HG02885 (cell line): ENCODE results near the gene GATAD1.
"Not testable (repeated sequence)": the region's sequence is repeated elsewhere in the genome, so short reads cannot be mapped to it uniquely, and the experiment has no call there.

Source experiments
- ATAC-seq: cut with Tn5 transposase; IDR thresholded peaks from one replicate; pipeline ENCODE4 v1.9.1; 2021; ENCODE audit warnings: mild to moderate bottlenecking; ENCODE audit not compliant: unreplicated experiment, poor library complexity

GATAD1 gene, protein sequence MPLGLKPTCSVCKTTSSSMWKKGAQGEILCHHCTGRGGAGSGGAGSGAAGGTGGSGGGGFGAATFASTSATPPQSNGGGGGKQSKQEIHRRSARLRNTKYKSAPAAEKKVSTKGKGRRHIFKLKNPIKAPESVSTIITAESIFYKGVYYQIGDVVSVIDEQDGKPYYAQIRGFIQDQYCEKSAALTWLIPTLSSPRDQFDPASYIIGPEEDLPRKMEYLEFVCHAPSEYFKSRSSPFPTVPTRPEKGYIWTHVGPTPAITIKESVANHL

DNA sequence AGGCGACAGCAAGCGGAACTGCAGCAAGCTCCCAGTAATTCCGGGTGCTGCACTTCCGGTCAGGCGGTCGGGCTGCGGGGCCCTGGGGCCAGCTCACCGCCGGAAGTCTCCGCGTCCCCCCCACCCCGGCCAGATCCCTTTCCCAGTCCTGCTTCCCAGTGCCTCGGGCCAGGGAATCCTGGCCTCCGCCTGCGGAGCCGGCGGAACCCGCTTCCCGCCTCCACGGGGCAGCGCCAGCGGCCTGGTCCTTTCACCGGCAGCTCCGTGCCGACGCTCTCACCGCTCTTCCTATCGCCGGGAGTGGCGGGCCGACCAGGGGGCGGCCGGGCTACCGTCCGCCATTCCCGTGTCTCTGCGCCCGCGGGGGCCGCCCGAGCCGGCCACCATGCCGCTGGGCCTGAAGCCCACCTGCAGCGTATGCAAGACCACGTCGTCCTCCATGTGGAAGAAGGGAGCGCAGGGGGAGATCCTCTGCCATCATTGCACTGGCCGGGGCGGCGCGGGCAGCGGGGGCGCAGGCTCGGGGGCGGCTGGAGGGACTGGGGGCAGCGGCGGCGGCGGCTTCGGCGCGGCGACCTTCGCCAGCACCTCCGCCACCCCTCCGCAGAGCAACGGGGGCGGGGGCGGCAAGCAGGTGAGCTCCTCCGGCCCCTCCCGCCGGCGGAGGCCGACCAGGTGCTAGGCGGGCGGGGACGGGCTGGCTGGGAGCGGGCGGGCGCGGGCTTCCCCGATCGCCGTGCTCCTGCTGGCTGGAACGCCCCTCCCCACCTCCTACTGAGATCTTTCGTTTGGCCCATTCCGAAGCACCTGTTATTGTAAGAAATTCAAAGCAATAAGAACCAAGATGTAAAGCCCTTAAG is at the start of gene GATAD1:
Gene GATAD1, plus strand, starts transcription at position 138 of the 860 bp plus-strand sequence. Its CDS starts 248 bp downstream, at position 386.
- peak; percentile 90 for ATAC-seq

DNA sequence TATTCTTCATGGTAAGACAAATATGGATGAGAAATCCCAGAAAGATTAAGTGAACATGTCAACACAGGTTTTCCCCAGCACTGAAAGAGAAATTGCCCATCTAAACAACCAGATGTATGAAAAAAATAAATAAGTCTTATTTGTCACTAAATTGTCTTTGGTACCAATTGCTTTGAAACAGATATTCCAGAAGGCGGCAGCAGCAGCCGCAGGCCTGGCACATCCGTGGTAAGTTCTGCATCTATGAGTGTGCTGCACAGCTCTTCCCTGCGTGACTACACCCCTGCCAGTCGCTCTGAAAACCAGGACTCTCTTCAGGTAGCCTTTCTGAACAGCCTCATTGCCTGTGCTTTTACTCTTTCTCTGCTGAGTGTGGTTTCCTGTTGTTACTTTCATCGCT is 49.7 kb upstream of the GATAD1 start:
- no peak for ATAC-seq

DNA sequence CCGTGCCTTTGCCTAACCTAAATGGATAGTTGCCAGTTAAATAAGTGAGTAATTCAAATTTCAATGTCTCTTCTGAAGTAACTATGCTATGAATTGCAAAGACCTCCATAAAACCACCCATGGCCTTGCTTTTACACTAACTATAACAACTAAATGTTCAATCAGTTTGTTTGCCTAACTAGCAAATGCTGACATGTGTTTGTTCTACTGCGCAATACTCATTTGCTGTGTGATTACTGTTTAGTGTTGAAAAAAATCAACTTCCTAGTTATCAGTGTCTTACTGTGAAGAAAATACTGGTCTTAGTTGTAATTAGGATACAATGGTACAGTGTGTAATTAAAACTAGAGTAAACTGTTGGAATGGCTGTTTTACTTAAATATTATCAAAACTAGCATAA is 47.3 kb upstream of the GATAD1 start:
- ATAC-seq: no peak

DNA sequence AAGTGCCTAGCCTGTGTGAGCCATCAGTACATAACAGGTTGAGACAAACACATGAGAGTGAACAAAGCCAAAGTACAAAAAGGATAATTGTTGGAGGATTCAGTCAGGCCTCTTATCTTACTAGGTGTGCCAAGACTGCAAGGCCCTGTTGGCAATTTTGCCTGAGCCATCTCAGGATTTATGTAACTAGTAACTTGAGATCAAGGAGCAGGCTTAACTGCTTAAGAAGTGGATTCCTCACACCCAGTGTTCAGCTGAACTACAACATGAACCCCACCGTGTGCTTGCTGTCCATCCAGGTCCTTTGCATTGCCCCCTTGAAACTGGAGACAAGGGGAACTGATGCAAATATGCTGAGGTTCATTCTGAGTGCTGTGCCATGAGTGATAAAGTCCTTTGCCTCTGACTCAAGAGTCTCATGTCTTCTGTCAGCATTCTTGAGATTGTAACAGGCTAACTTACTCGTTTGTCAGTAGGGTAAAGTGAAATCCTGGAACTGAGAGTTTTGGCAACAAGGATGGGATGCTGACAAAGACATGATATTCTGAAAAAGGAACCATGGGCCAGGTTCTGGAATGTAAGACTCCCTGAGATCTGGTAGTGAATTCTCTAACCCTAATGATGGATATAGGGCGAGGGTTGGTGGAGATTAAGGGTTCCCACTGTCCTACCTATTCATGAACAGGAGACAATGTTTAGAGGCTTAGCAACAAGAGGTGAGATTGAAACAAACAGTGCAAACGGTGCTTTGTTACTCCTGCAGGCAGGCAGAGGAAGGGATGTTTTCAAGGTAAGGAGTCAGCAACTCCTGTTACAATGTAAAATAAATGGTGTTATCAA is 44.1 kb upstream of the GATAD1 start:
- ATAC-seq: no peak

DNA sequence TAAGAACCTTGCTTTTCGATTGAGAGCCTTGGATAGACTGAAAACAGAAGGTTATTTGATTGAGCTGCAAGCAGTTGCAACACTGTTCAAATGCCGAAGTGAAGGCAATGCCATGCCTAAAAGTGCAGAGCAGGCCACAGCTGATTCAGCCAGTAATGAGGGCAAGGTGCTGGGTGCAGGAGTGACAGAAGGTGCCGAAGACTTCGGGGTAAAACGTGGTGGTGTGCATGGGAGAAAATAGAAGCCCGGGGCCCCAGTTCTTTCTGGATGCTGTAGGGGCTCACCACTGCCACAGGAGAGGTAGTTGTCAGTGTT is 43.6 kb upstream of the GATAD1 start:
- ATAC-seq: no peak

DNA sequence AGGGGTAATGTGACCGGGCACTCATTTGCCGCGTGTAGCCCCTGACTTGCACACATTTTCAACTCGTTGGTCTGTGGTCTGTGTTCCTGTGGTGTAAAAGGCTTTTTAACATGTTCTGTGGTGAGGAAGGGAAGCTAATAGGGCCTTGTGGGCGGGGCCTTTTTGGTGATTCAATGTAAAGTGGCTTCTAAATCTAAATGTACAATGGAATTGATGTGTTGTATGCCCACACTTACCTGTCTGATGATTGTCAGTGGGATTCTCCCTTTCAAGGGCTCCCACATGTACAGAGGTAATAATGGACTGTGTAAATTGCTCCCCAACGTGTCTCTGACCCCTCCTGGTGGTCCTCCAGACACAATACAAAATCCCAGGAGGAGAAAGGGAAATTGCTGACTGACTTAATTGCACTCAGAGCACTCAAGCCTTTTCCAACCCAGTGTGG is 43.1 kb upstream of the GATAD1 start:
- ATAC-seq: no peak

DNA sequence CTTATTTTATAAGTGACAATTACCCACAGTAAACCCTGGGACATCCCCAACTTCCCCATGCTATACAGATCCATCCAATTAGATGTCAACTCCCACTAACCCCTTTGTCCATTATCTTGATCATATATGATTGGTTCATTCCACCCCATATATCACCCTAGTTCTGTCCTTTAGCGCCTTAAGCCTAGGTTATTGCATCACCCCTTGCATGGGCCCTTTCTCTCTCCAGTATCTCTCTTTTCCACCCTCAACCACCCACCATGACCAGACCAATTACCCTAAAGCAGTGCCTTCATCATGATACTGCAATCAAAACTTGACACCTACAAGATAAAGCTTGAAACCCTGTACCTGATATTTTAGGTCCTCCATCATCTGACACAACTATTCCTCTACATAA is 37.9 kb upstream of the GATAD1 start:
- no peak for ATAC-seq

DNA sequence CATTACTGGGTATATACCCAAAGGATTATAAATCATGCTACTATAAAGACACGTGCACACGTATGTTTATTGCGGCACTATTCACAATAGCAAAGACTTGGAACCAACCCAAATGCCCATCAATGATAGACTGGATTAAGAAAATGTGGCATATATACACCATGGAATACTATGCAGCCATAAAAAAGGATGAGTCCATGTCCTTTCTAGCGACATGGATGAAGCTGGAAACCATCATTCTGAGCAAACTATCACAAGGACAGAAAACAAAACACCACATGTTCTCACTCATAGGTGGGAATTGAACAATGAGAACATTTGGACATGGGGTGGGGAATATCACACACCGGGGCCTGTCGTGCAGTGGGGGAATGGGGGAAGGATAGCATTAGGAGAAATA is 37.1 kb upstream of the GATAD1 start:
- not testable (repeated sequence) for ATAC-seq

DNA sequence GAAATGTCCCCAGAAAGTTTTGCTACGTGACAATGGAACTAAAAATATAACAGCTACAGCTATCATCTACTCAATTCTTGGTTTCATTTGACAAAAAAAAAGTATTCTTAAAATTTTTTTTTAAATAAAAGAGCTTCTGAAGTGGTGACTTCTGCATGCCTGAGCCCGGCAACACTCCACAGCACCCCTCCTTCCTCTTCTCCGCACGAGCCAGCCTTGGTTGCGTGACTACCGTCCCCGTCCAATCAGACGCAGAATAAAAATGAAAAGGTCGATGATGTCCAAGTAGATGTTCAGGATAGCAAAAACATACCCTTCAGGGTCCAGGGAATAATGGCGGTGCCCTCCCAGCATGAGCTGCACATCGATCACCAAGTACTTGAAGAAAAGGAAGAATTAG is 34.5 kb upstream of the GATAD1 start:
- no peak for ATAC-seq

DNA sequence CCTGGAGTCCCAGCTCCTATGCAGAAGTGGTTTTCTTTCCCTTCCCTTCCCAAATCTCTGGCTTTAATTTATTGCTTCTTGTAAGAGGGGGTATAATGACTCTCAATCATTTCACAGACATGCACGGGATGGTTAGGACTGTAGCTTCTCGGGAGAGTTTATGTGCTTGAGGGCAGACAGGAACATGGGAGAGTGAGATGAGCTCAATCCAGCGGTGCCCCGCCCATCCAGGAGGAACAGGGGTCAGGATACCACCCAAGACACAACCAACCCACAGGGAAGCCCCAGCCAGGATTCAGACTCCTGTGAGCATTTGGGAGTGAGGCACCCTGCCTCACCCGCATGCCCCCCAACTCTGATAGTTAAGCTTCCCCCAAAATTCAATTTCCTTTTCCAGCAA is 33.7 kb upstream of the GATAD1 start:
- ATAC-seq: no peak

DNA sequence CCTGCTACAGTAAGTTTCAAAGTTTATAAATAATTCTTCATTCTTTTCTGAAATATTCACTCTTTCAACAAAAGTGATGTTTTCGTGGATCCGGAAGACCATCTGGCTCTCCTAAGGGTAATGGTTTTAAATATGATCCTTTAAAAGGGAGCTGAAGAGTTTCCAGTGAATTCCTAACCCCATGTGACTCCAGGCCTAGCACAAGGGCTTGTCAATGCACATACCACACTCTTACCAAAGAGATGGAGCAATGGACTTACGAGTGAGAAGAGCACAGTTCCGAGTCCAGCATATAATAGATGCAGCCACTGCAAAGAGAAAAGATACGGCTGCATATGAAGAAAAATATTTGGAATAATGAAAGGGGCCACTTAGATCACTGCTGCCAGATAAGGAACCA is 32.1 kb upstream of the GATAD1 start:
- no peak for ATAC-seq

DNA sequence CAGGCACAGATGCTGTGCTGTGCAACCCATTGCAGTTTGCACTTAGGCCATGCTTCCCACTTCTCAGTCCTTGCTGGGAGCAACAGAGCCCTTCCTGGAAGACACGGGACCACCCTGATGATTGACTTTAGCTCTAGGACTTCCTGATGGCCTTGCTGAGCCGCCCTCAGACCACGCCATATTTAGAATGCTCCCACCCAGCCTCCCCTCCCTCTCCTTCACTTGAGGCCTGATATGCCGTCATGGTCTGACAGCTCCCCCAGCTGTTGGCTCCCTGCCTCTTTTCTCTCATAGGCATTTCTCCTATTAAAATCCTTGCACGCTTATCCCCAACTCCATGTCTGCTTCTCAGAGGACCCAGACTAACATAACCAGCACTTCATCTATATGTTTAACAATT is 29.4 kb upstream of the GATAD1 start:
- no peak for ATAC-seq

DNA sequence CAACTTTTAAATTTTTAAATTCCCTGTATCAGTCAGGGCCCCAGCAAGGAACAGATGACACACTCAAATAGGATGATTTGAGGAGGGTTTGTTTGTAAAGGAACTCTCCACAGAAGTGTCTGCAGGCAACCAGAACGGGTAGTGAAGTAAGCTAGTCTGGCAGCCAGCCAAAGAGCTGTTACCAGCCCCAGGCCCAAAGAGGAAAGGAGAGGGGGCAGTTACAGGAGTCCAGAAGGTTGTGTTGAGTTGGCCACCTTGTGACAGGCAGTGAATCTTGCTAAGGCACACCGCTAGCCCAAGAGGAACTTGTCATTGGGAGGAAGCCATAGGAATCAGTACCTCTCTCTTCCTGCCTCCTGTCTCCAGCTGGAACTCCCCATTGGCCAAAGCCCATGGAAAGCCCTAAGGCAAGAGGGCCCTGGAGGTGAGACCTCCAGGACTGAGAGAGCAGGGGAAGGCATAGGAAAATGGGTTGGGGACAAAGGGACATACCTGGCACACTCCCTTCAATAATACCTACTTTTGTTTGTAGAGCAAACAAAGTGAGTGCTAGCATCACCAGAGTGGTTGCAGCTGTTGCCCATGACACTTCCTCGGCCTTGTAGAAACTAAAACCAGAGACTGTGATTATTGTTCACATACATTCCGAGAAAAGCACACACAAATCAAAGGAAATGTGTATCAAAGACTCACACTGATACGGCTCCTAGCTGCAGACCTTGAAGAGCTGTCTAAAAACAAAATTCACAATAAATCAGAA is 25.4 kb upstream of the GATAD1 start:
- ATAC-seq: no peak

DNA sequence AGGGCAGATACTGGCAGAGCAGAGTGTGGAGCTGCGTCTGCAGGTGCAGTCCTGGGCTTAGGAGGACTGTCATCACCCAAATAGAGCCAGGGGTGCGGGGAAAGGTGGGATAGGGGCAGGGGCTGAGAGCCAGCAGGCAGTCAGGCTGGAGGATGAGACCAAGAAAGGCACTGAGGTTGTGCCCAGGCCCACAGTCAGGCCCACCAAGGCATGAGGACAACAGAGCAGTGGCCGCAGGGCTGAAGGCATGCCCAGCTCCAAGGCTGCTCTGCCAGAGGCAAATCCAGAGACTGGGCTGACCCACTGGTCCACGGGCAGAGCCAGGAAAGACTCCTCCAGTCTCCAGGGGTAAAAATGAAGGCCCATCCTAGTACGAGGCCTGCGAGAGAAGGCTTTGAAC is 24.4 kb upstream of the GATAD1 start:
- no peak for ATAC-seq

DNA sequence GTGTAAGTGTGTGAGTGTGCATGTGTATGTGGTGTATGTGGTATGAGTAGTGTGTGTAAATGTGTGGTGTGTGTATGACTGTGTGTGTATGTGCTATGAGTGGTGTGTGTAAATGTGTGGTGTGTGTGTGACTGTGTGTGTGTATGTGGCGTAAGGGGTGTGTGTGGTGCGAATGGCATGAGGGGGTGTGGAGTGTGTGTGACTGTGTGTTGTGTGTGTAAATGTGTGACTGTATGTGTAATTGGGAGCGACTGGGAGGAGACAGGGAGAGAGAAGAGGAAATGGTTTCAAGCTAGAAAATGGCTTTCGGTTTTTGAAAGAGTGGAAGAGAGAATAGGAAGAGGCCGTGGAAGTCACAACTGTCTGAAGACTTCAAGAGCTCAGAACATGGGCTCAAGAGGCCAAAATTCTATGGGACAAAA is 23.6 kb upstream of the GATAD1 start:
- no peak for ATAC-seq

DNA sequence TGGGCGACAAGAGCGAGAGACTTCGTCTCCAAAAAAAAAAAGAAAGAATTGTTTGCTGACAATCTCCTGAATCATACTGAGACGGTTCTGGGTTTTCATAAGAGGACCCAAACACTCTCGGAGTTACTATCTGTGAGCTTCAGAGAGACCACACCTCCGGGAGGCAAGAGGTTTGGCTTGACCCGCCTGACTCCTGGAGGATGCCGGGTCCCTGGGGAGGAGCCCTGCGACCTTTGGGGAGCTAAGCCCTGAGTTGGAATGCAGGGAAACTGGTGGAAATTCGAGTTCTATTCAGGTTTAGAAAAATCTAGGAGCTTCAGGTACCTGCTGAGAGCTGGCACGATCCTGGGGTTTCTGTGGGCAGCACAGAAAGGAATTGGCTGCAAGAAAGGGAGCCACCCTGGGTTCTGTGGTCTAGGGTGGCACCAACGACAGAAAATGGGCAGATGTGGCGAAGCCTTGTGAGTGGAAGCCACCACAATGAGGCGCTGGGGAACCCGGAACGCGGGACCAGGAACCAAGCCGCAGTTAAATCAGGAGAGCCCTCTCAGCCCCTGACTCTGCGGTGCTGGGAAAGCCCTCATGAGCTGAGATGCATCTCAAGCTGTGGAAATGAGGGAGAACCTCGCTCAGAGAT is 21.9 kb upstream of the GATAD1 start:
- no peak for ATAC-seq

DNA sequence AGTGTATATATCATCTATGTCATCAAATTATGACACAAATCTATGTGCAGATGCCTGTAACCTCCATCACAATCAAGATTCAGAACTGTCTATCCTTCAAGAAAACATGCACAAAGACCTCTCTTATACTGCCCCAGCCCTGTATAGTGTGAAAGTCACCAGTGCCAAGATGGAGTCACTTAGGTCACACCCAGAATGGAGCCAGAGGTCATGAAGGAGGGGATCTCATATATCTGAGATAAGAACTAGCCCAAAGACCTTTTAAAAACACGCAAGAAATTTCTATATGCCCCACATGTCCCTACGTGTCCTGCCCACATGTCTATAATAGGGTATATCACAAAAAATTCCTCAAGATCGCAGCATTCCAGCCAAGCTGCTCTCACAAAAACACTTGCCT is 20.1 kb upstream of the GATAD1 start:
- ATAC-seq: no peak

DNA sequence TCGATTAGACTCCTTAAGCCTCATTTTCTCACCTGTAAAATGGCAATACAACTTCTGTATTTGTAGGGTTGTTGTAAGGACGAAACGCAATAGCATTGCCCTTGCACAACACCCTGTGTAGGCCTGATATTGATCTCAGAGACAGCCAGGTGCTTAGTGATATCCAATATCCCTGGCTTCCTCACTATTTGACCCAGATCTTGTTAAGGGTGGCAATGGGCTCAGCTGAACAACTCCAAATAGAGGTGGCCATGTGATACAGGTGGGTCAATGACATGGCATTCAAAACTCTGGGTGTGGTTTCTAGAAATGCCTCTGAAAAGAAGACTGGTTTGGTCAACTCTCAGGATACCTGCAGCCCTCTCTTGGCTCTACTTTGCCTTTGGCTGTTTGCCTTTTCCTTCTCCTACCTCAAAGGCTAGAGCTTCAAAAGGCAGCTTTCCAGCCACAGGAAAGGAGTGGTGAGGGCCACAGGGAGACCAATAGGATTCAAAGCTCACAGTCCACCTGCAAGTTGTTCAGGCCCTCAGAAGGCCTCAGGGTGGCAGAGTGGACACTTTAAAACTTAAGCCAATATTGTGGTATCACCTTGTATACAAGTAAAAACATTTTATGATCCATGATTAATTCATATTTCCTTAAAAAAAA is 14.9 kb upstream of the GATAD1 start:
- ATAC-seq: no peak

DNA sequence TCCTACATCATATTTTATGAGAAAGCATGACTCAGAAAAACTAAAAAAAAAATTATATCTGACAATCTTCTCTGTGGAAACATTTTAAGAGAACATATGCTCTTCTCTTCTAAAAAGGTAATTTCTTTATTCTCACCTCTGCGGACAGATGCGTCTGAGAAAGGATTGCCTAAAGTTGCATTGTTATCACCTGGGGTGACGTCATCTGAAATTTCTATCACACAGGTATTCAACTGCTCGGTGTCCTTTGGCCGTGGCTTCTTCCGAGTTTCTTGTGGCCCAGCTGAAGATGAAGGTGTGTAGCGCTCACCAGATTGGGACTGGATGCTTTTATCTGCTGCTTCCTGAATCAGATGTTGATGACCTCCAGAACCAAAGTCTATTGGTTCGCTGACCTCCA is 14.3 kb upstream of the GATAD1 start:
- no peak for ATAC-seq
